ENCODE results near the gene WNT9A.

The WNT9A gene

GRCh38 chr1:227909188-227909587, 38.5 kb downstream of the WNT9A start:
- no peak for DNase-seq

DNA sequence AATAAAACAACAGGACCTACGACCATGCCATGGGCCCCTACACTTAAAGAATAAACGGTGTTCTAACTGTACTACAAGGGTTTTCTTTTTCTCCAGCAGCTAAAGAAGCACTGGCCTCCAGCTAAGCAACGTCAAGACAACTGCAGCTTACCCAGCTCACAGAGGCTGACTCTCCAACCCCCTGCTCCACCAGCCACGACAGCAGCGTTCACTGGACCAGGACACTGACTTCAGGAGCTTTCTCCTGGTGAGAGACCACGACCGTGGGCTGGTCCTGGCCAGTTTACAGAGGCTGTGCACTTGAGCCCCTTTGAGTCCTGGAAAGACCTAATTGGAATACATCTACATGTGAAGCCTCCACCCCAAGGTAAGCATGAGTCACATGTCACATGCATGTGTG, 39.4 kb downstream of the WNT9A start:
- DNase-seq = no peak

DNA sequence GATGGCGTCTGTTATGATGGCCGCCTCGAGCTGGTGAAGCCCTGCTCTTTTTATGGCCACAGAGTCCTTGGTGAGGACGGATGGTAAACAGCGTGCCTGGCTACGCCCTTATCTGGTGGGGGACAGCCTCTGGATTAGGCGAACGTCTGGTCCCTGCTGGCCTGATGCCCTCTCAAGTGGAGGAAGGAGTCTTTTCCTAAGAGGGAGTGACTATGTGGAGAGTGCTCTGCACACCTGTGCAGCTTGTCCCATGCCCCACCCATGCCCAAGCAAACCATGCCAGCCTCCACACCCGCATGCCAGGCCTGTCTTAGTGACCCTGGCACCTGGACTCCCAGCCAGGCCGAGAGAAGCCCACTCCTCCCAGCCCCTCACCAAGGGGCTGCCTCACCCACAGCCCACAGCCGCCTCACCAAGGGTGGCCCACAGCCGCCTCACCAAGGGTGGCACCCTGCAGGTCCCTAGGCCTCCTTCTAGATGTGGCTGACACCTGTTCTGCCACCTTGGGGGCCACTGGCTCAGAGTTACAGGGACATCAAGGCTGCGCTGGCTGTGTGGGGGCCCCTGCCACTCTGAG, 40.2 kb downstream of the WNT9A start:
- no peak for DNase-seq

DNA sequence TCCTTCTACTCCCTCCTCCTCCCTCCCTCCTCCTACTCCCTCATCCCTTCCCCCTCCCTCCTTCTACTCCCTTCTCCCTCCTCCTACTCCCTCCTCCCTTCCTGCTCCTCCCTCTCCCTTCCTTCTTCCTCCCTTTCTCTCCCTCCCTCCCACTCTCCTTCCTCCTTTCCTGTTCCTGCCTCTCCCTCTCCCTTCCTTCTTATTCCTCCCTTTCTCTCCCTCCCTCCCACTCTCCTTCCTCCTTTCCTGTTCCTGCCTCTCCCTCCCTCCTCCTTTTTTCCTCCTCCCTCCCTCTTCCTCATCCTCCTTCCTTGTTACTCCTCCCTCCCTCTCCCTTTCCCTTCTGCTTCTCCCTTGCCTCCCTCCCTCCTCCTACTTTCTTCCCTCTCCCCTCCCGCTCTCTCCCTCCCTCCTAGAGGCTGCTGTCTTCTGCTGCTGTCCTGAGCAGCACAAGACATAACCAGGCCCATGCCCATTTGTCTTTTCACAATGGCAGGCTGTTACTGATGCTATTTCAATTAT, 41.1 kb downstream of the WNT9A start:
- no peak for DNase-seq

GRCh38 chr1:227905573-227906487, 41.9 kb downstream of the WNT9A start:
- DNase-seq = no peak

DNA sequence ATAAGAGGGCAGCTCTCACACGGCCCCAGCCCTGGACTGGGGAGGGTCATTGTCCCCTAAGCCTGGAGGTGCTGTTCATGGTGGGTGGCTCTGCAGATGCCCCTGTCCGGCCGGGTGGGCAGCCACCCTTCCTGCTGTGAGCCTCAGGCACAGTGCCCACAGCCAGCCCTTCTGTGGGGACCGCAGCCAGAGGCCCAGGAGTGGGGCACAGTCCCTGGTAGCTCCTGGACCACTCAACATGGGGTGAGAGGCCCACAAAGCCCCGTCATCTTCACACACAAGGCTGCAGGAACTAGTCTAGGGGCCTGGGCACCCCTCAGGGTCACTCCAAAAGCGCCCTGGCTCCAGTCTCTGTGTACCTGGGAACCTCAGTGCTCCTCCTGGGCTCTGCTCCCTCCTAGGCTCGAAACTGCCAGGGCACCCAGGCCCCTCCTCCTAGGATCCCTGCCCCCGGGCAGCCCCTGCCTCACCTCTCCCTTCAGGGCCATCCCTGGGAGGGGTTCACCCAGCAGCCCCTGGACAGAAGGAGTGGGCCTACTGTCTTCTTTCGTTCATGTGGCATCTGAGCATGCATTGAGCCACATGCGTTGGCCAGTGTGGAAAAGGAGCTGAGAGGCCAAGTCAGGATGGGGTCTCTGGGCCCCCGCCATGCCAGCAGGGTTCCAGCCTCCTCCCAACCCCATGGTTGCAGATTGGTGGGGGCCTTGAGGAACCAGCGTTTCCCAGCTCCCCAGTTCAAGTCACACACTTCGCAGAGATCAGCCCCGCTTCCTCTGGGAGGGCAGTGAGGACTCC, 43.0 kb downstream of the WNT9A start:
- no peak for DNase-seq

- no peak for DNase-seq
Measured at GRCh38 chr1:227903614-227904501, 43.9 kb downstream of the WNT9A start.

GRCh38 chr1:227903061-227903521, 44.6 kb downstream of the WNT9A start:
- no peak for DNase-seq

DNA sequence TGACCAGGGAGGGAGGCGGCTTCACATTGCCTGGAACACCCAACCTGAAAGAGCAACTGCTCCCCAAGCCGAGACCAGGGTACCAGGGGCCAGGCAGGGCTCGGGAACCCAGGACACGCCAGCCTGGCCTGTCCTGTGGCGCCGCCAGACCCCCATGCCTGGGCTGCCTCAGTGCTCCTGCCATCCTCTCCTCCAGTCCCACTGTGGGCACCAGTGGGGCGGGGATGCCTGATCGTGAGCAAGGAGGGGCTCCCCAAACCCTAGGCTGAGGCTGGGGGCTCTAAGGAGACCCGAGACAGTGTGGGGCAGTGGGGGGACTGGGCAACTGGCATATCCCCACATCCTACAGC, 45.1 kb downstream of the WNT9A start:
- no peak for DNase-seq

- no peak for DNase-seq
Measured at GRCh38 chr1:227901906-227902640, 45.7 kb downstream of the WNT9A start.

- no peak for DNase-seq
Measured at GRCh38 chr1:227901239-227901905, 46.4 kb downstream of the WNT9A start.

DNA sequence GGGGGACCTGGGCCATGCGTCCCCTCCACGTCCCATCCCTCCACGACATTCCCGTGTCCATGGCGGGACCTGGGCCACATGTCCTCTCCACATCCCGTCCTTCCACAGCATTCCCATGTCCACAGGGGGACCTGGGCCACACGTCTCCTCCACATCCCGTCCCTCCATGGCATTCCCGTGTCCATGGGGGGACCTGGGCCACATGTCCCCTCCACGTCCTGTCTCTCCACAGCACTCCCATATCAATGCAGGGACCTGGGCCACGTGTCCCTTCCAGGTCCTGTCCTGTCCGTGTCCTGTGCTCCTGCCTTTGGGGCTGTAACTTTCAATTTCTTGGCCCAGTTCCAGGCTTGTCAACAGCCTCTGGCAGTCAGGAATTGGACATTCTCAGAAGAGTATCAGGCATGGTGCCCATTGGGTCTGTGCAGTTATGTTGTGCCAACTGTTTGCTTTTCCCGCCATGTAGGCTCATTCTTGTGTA, 47.1 kb downstream of the WNT9A start:
- DNase-seq = no peak

DNA sequence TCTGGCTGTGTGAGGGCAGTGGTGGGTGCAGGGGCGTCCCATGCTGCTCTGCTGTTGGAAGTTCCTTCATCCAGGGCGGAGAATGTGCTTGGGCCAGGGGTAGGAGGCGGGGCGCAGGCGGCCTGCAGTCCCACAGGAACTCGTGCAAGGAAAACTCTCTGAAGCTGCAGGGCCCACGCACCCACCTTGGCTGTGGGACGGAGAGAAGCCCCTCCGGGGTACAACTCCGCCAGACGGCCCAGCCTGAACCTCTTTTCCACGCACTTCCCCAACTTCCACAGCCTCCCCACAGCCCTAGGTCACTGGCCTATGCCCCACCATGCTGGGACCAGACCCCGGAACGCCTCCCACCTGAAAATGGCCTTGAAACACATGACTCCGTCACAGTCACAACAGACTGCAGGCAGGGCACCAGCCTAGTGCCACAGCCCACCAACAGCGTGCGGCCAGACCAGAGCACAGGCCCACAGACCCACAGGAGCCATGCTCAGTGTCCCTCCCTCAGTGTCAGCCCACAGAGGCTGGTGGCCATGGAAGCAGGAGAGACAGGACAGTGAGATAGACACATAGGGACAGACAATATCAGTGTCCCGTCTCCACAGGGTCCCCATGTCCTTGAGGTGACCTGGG, 47.8 kb downstream of the WNT9A start:
- DNase-seq = no peak

DNA sequence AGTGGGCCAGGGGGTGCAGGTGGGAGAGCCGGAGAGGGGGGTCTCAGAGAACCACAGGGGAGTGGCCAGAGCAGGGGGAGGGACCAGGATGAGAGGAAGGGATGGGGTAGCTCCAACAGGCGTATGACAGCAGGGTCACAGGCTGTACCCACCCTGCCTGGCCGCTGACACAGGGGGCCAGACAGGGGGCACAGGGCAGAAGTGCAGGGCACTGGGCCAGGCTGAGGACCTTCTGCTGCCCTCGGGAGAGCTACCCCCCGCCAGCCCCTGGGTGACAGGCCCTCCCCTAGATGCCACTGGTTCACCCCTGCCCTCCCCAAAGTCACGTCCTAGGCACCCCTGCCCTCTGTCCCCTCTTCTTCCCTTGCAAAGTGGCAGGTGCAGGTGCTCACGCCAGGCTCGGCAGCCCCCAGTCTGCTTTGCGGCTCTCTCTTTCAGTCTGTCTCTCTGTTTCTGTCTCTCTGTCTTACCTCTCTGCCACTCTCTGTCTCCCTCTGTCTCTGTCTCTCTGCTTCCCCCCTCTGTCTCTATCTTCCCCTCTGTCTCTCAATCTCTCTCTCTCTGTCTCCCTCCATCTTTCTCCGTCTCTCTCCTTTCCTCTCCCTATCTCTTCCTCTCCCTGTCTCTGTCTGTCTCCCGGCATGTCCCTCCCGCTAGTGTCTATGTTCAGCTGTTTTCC, 48.5 kb downstream of the WNT9A start:
- no peak for DNase-seq

- no peak for DNase-seq
Measured at GRCh38 chr1:227898502-227899140, 49.1 kb downstream of the WNT9A start.

GRCh38 chr1:227897704-227898438, 49.9 kb downstream of the WNT9A start:
- DNase-seq = no peak

- no peak for DNase-seq
Measured at GRCh38 chr1:227896710-227897655, 50.7 kb downstream of the WNT9A start.

Data from NCI-H187 treated with DMSO at 0.1 percent for 48 hours (cell line).